Duodenal mucosa (tissue), 2 donors: ENCODE data around the gene CEP83.
A peak's percentile ranks its signal among the peaks of the same experiment; 100 is the strongest.
"Not testable (repeated sequence)": the region's sequence is repeated elsewhere in the genome, so short reads cannot be mapped to it uniquely, and the experiment has no call there.

Experiments
- H3K27ac ChIP-seq: one replicate; pipeline ENCODE4 v1.7.0; 2013; ENCODE audit warnings: low read depth, low read length
- H3K27me3 ChIP-seq, 2 donors: one replicate each; pipeline ENCODE4 v1.7.0; 2013; ENCODE audit warnings: low read length in 2 of 2, control low read depth in 1 of 2; ENCODE audit not compliant: insufficient read depth in 2 of 2, control insufficient read depth in 1 of 2
- H3K36me3 ChIP-seq, 2 donors: one replicate each; pipeline ENCODE4 v1.7.0; 2013; ENCODE audit warnings: low read length in 2 of 2, control low read depth in 1 of 2; ENCODE audit not compliant: insufficient read depth in 2 of 2, control insufficient read depth in 1 of 2
- H3K4me1 ChIP-seq, 2 donors: one replicate each; pipeline ENCODE4 v1.7.0; 2013; ENCODE audit warnings: low read length in 2 of 2, control low read depth in 1 of 2; ENCODE audit not compliant: insufficient read depth in 2 of 2, control insufficient read depth in 1 of 2
- H3K4me3 ChIP-seq, 2 donors: one replicate each; pipeline ENCODE4 v1.7.0; 2013; ENCODE audit warnings: low read length in 2 of 2, low read depth in 1 of 2
- H3K9ac ChIP-seq, 2 donors: one replicate each; pipeline ENCODE4 v1.7.0; 2013; ENCODE audit warnings: low read length in 2 of 2, low read depth in 1 of 2
- H3K9me3 ChIP-seq, 2 donors: one replicate each; pipeline ENCODE4 v1.7.0; 2013; ENCODE audit warnings: low read length in 2 of 2, control low read depth in 1 of 2; ENCODE audit not compliant: control insufficient read depth in 1 of 2

The CEP83 gene

DNA sequence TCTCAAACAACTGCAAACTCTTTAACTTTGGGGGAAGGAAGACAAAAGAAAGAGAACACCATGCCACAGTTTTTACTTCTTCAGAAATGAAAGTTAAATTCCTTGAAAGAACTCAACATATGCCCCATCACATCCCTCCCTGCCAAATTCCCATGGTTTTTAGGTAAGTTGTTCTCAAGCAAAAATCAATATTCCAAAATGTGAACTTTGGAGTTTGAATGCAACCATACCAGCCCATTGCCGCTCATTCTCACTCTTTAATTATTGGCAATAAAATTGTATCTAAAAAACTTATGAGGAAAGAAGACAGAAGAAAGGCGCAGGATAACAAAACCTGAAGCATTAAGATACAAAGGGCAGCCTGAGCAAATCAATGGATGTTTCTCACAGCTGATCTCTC is 31.8 kb upstream of the CEP83 start:
- H3K36me3 ChIP-seq: no peaks in the 10 kb centered on the region

DNA sequence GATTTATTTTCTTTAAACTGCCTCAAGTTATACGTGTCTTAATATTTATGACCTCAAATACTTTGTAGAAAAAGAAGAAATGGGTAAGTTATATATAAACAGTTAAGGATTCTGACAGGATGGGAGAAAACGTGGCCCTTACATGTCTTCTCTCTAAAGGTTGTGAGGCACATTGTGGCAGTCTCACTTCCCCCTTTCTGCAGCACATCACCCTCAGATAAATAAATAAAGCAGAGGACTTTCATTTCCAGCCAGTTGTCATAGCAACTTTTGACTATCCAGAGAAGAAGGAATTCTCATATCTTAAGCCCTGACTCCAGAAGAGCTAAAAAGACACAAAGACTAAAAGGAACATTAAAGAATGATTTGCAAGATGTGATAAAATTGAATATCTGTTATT is 28.8 kb upstream of the CEP83 start:
- Histone ChIP-seq H3K4me1 (no peaks in the 10 kb centered on the region), H3K4me3 (no peak overlapping the region), H3K27me3 (no peaks in the 10 kb centered on the region), H3K27ac (no peak overlapping the region), H3K9ac (no peak overlapping the region), H3K36me3 (no peaks in the 10 kb centered on the region), H3K9me3 (no peaks in the 10 kb centered on the region)

More for the DNA sequence above, 31.8 kb upstream of the CEP83 start:
- Histone ChIP-seq H3K9ac (no peak overlapping the region), H3K4me1 (no peaks in the 10 kb centered on the region), H3K4me3 (no peak overlapping the region), H3K27ac (no peak overlapping the region), H3K9me3 (no peaks in the 10 kb centered on the region), H3K27me3 (no peaks in the 10 kb centered on the region)

DNA sequence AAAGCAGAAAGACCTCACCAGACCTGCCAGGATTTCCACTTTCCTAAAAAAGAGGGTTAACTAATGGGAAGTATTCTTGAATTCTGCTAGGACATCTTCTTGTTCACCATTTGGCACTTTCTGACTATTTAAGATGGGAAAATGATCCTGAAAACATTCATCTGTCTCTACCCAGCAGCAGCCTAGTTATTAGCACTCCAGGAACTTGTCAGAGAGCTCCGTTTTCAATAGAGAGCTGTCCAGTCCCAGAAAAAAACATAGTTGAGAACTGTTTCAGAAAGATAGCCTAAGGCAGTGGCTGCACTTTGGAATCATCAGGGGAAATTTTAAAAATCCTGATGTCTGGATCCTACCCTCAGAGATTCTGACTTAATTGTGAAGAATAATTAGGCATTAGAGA is 22.1 kb upstream of the CEP83 start:
- no peak overlapping the region for H3K27ac ChIP-seq
- H3K4me1 ChIP-seq: no peaks in the 10 kb centered on the region
- H3K27me3 ChIP-seq: no peaks in the 10 kb centered on the region
- no peak overlapping the region for H3K4me3 ChIP-seq
- no peak overlapping the region for H3K9ac ChIP-seq
- H3K9me3 ChIP-seq: no peaks in the 10 kb centered on the region
- no peaks in the 10 kb centered on the region for H3K36me3 ChIP-seq

DNA sequence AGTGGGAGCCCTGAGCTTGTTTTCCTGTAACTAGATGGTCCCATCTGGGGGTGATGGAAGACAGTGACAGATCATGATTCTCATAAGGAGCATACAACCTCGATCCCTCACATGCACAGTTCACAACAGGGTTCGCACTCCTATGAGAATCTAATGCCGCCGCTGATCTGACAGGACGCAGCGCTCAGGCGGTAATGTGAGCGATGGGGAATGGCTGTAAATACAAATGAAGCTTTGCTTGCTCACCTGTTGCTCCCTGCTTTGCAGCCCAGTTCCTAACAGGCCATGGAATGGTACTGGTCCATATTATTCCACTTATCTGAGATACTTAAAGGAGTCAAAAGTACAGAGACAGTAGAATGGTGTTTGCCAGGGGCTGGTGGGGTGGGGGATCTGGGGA is 9.9 kb upstream of the CEP83 start:
- Histone ChIP-seq H3K9me3 (no peaks in the 10 kb centered on the region), H3K27ac (no peak overlapping the region), H3K27me3 (no peaks in the 10 kb centered on the region), H3K4me3 (no peak overlapping the region), H3K36me3 (no peaks in the 10 kb centered on the region), H3K9ac (no peak overlapping the region), H3K4me1 (no peaks in the 10 kb centered on the region)

DNA sequence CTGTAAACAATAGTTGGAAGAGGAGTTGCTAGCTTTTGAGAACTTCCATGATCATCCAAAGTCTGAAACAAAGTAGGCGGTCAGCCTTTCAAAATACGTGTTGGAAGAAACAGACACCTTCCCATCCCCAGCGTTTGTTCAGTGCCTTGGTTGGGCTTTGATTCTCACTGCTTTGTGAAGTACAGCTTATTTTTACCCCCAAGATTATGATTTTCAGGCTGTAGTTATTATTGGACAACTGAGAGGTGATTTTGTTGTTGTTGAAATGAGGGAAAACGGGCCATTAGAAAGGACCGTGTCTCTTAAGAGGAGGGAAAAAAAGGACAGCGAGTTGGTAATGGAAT is 921 bp upstream of the CEP83 start:
- Histone ChIP-seq H3K27me3 (no peaks in the 10 kb centered on the region), H3K9ac (peak overlapping the region; percentile 86 to 97), H3K4me3 (peak overlapping the region; percentile 89 to 91), H3K36me3 (no peaks in the 10 kb centered on the region), H3K27ac (no peak overlapping the region), H3K9me3 (no peaks in the 10 kb centered on the region), H3K4me1 (peaks cover 7 to 12% of the 10 kb centered on the region in 2 donors)

DNA sequence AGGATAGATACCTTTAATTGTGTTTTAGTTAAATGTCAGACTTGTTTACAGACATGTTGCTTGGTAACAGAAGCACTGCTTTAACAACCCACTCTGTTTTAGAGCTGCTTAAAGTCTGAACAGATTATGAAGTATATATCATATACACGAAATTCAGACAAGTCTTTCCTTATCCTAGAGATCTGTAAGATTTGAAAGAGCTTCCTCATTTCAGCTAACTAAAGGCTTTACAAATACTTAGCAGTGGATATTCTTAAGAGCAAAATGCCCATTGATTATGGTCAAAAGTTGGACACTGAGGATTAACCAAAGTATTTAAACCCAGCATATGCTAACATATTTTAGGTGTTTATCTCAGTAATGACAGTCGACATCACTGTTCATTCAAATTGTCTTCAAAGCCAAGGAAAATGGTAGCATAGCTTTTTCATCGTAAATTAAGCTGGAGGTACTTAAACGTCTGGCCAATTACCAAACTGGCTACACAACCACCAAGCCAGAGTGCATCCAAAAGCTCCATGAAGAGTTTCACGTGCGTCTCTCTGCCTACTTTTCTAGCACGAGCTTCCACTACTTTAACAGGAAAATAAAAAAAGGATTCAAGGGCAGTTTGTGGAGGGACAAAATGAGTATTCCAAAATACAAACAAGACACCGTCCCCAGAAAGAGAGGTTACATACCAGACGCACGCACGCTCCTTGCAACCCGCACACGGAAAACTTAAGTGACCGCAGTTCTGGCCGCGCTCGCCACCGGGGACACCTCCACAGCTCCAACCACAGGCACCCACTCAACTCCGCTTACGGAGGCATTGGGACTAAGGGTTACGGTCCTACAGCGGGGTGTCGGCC is 565 bp downstream of the CEP83 start:
- Histone ChIP-seq H3K9me3 (no peaks in the 10 kb centered on the region), H3K27ac (peak overlapping the region; percentile 76), H3K4me3 (peak overlapping the region; percentile 89 to 91), H3K9ac (peak overlapping the region; percentile 82 to 86), H3K4me1 (peaks cover 7 to 12% of the 10 kb centered on the region in 2 donors), H3K36me3 (no peaks in the 10 kb centered on the region), H3K27me3 (no peaks in the 10 kb centered on the region)

DNA sequence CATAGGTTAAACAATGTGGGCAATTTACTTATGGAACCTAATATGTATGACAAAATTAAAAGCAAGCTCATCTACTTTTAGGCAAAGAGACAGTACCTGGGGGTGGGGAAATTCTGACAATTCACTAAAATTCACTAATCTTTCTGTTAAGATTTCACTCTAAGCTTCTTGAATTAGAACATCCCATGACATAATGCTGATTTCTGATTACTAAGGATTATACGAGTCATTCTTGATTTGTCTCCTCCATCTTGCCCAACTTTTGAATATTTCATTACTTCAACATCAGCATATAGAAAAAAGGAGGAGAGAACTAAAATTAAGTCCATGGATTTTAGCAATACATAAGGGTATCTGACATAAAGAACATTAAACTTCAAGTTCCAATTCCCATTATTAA is 2.4 kb downstream of the CEP83 start:
- H3K27ac ChIP-seq: no peak overlapping the region
- no peak overlapping the region for H3K4me3 ChIP-seq
- H3K36me3 ChIP-seq: no peaks in the 10 kb centered on the region
- H3K27me3 ChIP-seq: no peaks in the 10 kb centered on the region
- H3K9me3 ChIP-seq: no peaks in the 10 kb centered on the region
- no peak overlapping the region for H3K9ac ChIP-seq
- H3K4me1 ChIP-seq: peaks cover 7 to 12% of the 10 kb centered on the region in 2 donors

DNA sequence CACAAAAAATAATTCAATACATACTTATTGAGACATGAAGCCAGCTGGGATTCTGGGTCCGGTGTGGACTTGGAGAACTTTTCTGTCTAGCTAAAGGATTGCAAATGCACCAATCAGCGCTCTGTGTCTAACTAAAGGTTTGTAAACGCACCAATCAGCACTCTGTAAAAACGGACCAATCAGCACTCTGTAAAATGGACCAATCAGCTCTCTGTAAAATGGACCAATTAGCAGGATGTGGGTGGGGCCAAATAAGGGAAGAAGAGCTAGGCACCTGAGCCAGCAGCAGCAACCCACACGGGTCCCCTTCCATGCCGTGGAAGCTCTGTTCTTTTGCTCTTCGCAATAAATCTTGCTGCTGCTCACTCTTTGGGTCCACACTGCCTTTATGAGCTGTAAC is 5.3 kb downstream of the CEP83 start:
- not testable (repeated sequence) for H3K27ac ChIP-seq, H3K36me3 ChIP-seq, H3K4me1 ChIP-seq, H3K9me3 ChIP-seq, H3K9ac ChIP-seq, H3K27me3 ChIP-seq, H3K4me3 ChIP-seq

DNA sequence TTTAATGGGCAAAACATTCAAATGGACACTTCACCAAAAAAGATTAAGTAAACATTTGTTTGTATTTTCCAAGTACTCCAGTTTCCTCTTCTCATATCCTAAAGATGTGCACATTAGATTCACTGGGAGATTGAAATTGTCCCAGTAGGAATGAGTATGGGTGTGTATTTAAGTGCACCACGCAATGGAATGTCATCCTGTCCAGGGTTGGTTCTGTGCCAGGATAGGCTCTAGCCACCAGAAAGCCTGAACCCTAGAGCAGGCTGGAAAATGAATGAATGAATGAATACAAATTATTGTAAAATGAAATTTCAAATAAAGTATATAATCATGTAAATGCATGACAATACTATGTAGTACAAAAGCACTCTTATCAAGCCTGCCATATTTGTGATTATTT is 14.0 kb downstream of the CEP83 start:
- Histone ChIP-seq H3K27ac (no peak overlapping the region), H3K36me3 (no peaks in the 10 kb centered on the region), H3K9me3 (no peaks in the 10 kb centered on the region), H3K27me3 (no peaks in the 10 kb centered on the region), H3K9ac (no peak overlapping the region), H3K4me1 (no peaks in the 10 kb centered on the region), H3K4me3 (no peak overlapping the region)

DNA sequence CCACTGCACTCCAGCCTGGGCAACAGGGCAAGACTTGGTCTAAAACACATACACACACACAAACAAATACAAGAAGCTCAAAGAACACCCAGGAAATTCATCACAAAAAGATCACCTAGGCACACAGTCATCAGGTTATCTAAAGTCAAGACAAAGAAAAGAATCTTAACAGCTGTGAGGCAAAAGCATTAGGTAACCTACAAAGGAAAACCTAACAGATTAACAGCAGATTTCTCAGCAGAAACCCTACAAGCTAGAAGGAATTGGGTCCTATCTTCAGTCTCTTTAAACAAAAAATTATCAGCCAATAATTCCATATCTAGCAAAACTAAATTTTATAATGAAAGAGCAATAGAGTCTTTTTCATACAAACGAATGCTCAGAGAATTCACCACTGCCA is 22.4 kb downstream of the CEP83 start:
- no peak overlapping the region for H3K27ac ChIP-seq
- H3K9me3 ChIP-seq: no peaks in the 10 kb centered on the region
- H3K36me3 ChIP-seq: no peaks in the 10 kb centered on the region
- no peak overlapping the region for H3K4me3 ChIP-seq
- H3K9ac ChIP-seq: no peak overlapping the region
- H3K27me3 ChIP-seq: no peaks in the 10 kb centered on the region
- peaks cover 0 to 8% of the 10 kb centered on the region in 2 donors for H3K4me1 ChIP-seq
